Activated T-helper 1 cell treated with anti-CD3 and anti-CD28 coated beads, Interleukin-12 subunit alpha, Interleukin-12 subunit beta, Interleukin-2, Interleukin-4 antibody, amounts not matched to agents 30 ng/mL and 10 ng/mL and 1 ng/mL, durations not matched to agents 14 hours and 24 hours and 36 hours (primary cell): ENCODE data around the gene SPDYE6. TPM values are rescaled to one million over a fixed set of nuclear protein-coding genes. Genes with fewer than 3 reads are reported as not detected.
A peak's percentile ranks its signal among the peaks of the same experiment; 100 is the strongest.
"Not testable (repeated sequence)": the region's sequence is repeated elsewhere in the genome, so short reads cannot be mapped to it uniquely, and the experiment has no call there.

ENCODE experiments used
- DNase-seq: peaks from one replicate; pipeline ENCODE4 v3.0.0; 2021; ENCODE audit warnings: low spot score
- H3K27ac Mint-ChIP-seq: one replicate; pipeline ENCODE4 v1.8.0; 2021; ENCODE audit warnings: mild to moderate bottlenecking, mixed read lengths
- H3K27me3 Mint-ChIP-seq: one replicate; pipeline ENCODE4 v1.8.0; 2022; ENCODE audit warnings: mild to moderate bottlenecking, moderate library complexity, mixed read lengths; ENCODE audit not compliant: insufficient read depth
- H3K36me3 Mint-ChIP-seq: one replicate; pipeline ENCODE4 v1.8.0; 2021; ENCODE audit warnings: low read depth, mixed read lengths
- H3K4me1 Mint-ChIP-seq: one replicate; pipeline ENCODE4 v1.8.0; 2021; ENCODE audit warnings: low read depth, mixed read lengths
- H3K4me3 Mint-ChIP-seq: one replicate; pipeline ENCODE4 v1.8.0; 2021; ENCODE audit warnings: mild to moderate bottlenecking, moderate library complexity, mixed read lengths
- H3K9me3 Mint-ChIP-seq: one replicate; pipeline ENCODE4 v1.8.0; 2021; ENCODE audit warnings: mixed read lengths
- intact Hi-C: fragments of 100-400 bp; cut with micrococcal nuclease; formaldehyde crosslinking; loops from one replicate; pipeline ENCODE4 v1.15.1; 2024
- total RNA-seq: library from RNA; stranded (reverse); gene quantifications from 2 replicates; pipeline ENCODE4 v1.2.3, GENCODE V29; 2022

SPDYE6 gene
- total RNA-seq, 1 donor from 2014 or later, result not detected

DNA sequence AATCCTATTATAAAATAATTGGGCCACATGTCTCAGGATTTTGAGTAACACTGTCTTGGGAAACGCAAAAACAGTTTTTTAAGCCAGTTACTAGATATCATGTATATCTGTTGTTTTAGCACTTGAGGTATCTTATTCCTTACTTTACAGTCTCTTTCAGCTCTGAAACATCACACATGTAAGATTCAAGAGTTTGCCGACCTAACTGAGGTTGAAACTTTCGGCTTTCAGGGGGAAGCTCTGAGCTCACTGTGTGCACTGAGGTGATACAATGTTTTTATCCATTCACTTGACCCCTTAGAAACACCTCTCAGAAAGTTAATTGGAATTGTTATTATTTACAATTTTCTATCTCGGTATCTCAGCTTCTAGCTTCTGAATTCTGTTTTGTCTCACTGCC is 18.8 kb downstream of the SPDYE6 start:
- H3K27ac Mint-ChIP-seq, H3K9me3 Mint-ChIP-seq, H3K36me3 Mint-ChIP-seq, H3K27me3 Mint-ChIP-seq, H3K4me1 Mint-ChIP-seq, H3K4me3 Mint-ChIP-seq, intact Hi-C loops, DNase-seq: not testable (repeated sequence)

DNA sequence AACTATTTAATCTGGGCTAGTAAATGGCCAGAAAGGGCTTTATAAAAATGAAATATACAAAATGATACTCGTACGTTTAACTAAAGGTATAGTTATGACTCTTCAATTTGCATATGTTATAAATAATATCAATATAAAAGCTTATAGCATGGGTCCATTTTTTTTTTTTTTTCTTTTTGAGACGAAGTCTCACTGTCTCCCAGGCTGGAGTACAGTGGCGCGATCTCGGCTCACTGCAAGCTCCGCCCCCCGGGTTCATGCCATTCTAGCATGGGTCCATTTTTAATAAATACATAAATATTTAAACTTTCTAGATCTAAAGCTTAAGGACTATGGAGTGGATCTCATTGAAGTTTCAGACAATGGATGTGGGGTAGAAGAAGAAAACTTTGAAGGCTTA is 19.2 kb downstream of the SPDYE6 start:
- H3K9me3 Mint-ChIP-seq, intact Hi-C loops: not testable (repeated sequence)

DNA sequence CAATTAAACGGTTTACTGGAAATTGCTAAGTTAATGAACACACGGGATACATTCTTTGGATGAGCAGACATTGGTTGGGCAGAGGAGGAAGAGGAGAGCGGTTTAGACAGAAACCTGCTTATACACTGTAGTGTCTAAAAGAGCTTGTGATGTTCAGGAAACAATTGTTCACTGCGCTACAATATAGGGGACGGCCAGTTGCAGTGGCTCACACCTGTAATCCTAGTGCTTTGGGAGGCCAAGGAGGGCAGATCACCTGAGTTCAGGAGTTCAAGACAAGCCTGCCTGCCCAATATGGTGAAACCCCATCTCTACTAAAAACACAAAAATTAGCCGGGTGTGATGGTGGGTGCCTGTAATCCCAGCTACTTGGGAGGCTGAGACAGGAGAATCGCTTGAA is 20.7 kb downstream of the SPDYE6 start:
- H3K27ac Mint-ChIP-seq, H3K4me1 Mint-ChIP-seq, DNase-seq, H3K9me3 Mint-ChIP-seq, H3K27me3 Mint-ChIP-seq, H3K4me3 Mint-ChIP-seq, H3K36me3 Mint-ChIP-seq, intact Hi-C loops: not testable (repeated sequence)

More for the DNA sequence above, 19.2 kb downstream of the SPDYE6 start:
- not testable (repeated sequence) for H3K4me1 Mint-ChIP-seq, H3K36me3 Mint-ChIP-seq, DNase-seq, H3K27me3 Mint-ChIP-seq, H3K27ac Mint-ChIP-seq, H3K4me3 Mint-ChIP-seq

DNA sequence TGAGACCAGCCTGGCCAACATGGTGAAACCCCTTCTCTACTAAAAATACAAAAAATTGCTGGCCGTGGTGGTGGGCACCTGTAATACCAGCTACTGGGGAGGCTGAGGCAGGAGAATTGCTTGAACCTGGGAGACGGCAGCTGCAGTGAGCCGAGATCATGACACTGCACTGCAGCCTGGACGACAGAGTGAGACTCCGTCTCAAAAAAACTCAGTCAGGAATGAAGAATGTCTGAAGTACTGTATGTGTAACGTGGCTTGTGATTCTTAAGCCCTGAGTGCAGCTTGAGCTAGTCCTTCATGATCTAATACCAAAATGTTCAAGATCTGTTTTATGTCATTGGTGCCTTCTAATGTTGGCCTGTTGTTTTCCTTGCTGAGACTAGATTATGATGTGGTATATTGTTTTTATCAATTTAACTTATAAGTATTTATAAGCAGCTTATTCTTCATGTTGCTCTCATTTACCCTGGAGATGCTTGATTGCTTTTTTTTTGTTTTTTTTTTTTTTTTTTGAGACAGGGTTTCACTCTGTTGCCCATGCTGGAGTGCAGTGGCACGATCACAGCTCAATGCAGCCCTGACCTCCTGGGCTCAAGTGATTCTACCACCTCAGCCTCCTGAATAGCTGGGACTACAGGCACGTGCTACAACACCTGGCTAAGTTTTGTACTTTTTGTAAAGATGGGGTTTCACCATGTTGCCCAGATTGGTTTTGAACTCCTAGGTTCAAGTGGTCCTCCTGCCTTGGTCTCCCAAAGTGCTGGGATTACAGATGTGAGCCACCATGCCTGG is 25.4 kb downstream of the SPDYE6 start:
- peaks cover 13% of the 10 kb centered on the region for H3K27me3 Mint-ChIP-seq
- H3K36me3 Mint-ChIP-seq, DNase-seq, intact Hi-C loops, H3K4me1 Mint-ChIP-seq, H3K27ac Mint-ChIP-seq, H3K4me3 Mint-ChIP-seq, H3K9me3 Mint-ChIP-seq: not testable (repeated sequence)

DNA sequence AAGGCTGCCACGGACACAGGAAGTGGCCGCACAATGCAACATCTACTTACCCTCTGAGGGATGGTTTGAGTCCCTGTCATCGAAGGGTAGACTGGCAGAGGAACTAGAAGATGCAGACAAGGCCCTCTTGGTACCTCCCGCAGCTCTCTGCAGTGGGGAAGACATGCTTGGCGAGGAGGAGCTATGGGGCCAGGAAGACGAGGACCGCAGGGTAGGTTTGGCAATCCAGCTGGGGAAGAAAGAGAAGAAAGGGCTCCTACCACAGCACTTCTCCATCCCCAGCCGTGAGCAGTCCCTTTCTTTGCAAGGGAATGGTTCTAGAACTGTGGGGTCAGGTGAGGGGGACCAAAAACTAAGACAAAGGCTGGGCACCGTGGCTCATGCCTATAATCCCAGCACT is 26.9 kb downstream of the SPDYE6 start:
- peaks cover 13% of the 10 kb centered on the region for H3K27me3 Mint-ChIP-seq
- intact Hi-C loops, H3K4me3 Mint-ChIP-seq, H3K4me1 Mint-ChIP-seq, H3K9me3 Mint-ChIP-seq, H3K36me3 Mint-ChIP-seq, DNase-seq: not testable (repeated sequence)
- peak overlapping the region; percentile 9 for H3K27ac Mint-ChIP-seq

DNA sequence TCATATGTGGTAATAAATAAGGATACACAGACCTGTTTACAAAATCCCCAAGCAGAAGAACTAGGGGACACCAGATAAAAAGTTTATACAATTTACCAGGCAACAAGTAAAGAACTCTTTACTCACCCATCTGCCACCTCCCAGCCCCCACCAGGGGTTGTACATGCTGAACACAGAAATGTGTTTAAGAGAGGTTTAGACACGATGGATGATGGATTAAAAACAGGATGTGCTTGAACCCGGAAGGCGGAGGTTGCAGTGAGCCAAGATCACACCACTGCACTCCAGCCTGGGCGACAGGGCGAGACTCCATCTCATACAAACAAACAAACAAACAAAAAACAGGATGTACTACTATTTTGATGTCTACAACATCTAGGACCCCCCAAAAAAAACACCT is 27.4 kb downstream of the SPDYE6 start:
- DNase-seq, H3K36me3 Mint-ChIP-seq, H3K4me1 Mint-ChIP-seq, intact Hi-C loops, H3K9me3 Mint-ChIP-seq: not testable (repeated sequence)
- Mint-ChIP-seq H3K27ac (peak overlapping the region; percentile 43), H3K4me3 (peak overlapping the region; percentile 5), H3K27me3 (peaks cover 14% of the 10 kb centered on the region)

DNA sequence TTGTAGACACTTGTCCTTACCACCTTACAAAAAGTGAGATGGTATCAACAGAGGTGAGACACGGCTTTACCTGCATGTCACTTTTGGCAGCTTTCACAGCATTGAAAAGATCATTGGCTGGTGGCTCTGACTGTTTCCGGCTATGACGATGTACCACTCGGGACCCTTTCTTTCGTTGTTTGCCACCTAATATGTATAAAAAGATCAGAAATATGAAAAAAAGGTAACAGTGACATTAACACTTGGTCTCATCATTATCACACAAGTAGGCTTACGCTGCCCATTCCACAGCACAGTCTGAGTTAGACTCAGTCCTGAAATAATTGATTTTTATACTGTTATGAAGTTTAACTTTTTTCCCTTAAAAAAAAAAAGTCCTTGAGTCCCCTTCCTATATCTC is 29.1 kb downstream of the SPDYE6 start:
- peaks cover 14% of the 10 kb centered on the region for H3K27me3 Mint-ChIP-seq
- H3K4me1 Mint-ChIP-seq, H3K36me3 Mint-ChIP-seq, H3K27ac Mint-ChIP-seq, H3K9me3 Mint-ChIP-seq, DNase-seq, H3K4me3 Mint-ChIP-seq, intact Hi-C loops: not testable (repeated sequence)

DNA sequence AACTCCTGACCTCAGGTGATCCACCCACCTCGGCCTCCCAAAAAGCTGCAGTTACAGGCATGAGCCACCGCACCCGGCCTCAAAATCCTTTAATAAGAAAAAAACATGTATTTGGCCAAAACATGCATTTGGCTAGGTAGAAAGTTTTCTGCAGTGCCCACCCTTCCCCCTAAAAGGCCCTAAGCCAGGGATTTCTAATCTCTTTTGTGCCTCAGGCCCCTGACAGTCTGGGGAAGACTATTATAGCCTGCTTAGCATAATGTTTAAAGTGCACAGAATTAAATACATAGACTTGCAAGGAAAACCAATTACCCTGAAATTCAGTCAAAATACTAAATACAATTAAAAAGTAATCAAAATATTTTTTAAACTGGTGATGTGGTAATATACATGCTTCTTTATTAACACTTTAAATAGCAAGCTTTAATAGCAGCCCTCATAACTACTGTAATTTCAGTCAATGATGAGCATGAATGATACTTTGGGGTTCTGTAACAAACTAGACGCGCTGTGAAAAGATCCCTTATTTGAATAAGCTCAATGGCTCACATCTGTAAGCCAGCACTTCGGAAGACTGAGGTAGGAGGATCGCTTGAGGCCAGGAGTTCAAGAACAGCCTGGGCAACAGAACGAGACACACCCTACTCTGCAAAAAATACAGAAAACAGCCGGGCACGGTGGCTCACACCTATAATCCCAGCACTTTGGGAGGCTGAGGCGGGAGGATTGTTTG is 29.9 kb downstream of the SPDYE6 start:
- no peaks in the 10 kb centered on the region for H3K9me3 Mint-ChIP-seq
- intact Hi-C loops, result no loop called here
- peaks cover 18% of the 10 kb centered on the region for H3K27me3 Mint-ChIP-seq
- DNase-seq, result no peak
- no peaks in the 10 kb centered on the region for H3K4me1 Mint-ChIP-seq
- H3K36me3 Mint-ChIP-seq, result no peaks in the 10 kb centered on the region
- no peak overlapping the region for H3K27ac Mint-ChIP-seq
- no peak overlapping the region for H3K4me3 Mint-ChIP-seq

DNA sequence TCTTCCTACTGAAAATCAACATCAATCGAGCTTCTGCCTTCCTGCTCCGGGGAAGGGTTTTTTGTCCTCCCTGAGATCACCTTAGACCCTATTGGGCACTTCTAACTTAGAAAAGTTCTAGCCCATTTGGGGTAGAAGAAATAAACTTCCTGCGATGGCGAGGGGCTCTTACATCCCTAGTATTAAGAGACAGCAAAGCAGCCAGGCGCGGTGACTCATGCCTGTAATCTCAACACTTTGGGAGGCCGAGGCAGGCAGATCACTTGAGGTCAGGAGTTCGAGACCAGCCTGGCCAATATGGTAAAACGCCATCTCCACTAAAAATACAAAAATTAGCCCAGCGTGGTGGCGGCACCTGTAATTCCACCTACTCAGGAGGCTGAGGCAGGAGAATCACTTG is 31.1 kb downstream of the SPDYE6 start:
- DNase-seq, H3K27ac Mint-ChIP-seq, intact Hi-C loops, H3K9me3 Mint-ChIP-seq, H3K4me1 Mint-ChIP-seq, H3K4me3 Mint-ChIP-seq, H3K36me3 Mint-ChIP-seq: not testable (repeated sequence)
- H3K27me3 Mint-ChIP-seq, result peaks cover 13% of the 10 kb centered on the region

DNA sequence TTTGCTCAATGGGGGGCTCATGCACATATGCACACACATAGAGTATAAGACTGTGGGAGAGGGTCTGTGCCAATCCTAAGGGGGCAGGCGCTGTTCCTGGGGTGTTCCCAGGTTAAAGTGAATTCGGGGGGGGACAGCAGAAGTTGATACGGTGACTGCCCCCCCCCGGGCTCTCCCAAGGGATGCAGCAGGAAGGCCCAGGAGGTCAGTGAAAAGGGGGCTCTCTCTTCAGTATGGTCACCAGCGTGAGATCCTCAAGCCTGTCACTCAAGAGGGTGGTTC is 32.4 kb downstream of the SPDYE6 start:
- no peak for DNase-seq
- no peaks in the 10 kb centered on the region for H3K9me3 Mint-ChIP-seq
- no peak overlapping the region for H3K4me3 Mint-ChIP-seq
- no peak overlapping the region for H3K27ac Mint-ChIP-seq
- peaks cover 11% of the 10 kb centered on the region for H3K27me3 Mint-ChIP-seq
- H3K4me1 Mint-ChIP-seq, result no peaks in the 10 kb centered on the region
- no peaks in the 10 kb centered on the region for H3K36me3 Mint-ChIP-seq
- intact Hi-C loops, result no loop called here

DNA sequence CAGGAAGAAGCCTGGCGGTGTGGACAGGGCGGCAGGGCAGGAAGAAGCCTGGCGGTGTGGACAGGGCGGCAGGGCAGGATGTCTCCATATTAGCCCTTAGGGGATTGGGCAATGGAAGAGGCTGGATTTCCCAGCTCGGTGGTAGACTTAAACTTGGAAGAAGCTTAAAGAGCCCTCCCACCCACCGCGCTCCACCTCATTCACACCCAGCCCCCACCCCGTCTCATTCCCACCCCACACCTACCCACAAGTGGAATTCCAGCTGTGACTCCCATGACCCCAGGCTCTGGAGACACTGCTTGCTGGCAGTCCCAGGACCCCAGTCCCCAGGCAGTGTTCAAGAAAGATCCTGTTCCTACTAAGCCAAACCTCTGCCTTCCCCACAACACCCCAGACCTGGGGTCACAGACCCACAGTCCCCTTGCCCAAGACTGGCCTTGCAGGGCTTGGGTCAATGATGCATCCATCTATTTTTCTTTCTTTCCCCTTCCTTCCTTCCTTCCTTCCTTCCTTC is 34.0 kb downstream of the SPDYE6 start:
- peaks cover 6% of the 10 kb centered on the region for H3K27me3 Mint-ChIP-seq
- no peak overlapping the region for H3K4me3 Mint-ChIP-seq
- intact Hi-C loops, result no loop called here
- no peaks in the 10 kb centered on the region for H3K36me3 Mint-ChIP-seq
- no peaks in the 10 kb centered on the region for H3K9me3 Mint-ChIP-seq
- no peaks in the 10 kb centered on the region for H3K4me1 Mint-ChIP-seq
- no peak for DNase-seq
- no peak overlapping the region for H3K27ac Mint-ChIP-seq

DNA sequence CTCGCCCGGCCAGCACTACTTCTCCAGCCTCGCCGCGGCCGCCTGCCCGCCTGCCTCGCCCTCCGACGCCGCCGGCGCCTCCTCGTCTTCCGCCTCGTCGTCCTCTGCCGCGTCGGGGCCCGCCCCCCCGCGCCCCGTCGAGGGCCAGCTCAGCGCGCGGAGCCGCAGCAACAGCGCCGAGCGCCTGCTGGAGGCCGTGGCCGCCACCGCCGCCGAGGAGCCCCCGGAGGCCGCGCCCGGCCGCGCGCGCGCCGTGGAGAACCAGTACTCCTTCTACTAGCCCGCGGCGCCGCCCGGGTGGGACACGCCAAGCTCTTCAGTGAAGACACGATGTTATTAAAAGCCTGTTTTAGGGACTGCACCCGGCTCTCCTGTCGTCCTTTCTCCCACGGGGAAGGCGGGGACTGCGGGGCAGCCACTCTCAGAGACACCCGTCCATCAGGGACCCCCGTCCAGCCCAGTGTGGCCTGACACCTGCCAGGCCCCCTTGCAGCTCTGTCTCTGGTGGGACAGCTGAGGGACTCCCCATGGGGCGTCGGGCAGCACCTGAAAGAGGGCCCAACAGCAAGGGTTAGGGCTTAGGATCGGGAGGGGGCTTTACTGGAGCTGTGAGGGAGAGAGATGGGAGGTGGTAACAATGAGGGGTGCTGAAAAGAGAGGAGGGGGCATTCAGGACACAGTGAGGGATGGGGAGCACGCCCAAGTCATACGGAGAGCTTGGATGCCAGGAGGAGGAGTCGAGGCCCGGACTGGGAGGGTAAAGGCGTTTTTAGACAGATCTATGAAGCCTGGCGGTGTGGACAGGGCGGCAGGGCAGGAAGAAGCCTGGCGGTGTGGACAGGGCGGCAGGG is 34.7 kb downstream of the SPDYE6 start:
- intact Hi-C loops, result no loop called here
- DNase-seq, result no peak
- Mint-ChIP-seq H3K4me1 (no peaks in the 10 kb centered on the region), H3K4me3 (no peak overlapping the region), H3K27ac (no peak overlapping the region), H3K27me3 (peaks cover 6% of the 10 kb centered on the region), H3K9me3 (no peaks in the 10 kb centered on the region), H3K36me3 (no peaks in the 10 kb centered on the region)
